Body of pancreas (tissue), 4 donors: Measurements from ENCODE around the gene ADORA2A.

Experiments used
- POLR2A ChIP-seq, 3 donors: fragments of 450-650 bp; IDR thresholded peaks; one replicate each; pipeline ENCODE4 v1.6.1; 2016; ENCODE audit warnings: antibody characterized with exemption in 3 of 3, mild to moderate bottlenecking in 2 of 3
- TF ChIP-seq, protein P1 (sequence below), 7 experiments: fragments of 450-650 bp in 4 of 7; fragments of 200-600 bp in 3 of 7; sonication (generic) in 3 of 7; IDR thresholded peaks; one replicate each; pipeline ENCODE4 v1.5.1; 2016 to 2019; ENCODE audit warnings: antibody characterized with exemption in 7 of 7

DNA sequence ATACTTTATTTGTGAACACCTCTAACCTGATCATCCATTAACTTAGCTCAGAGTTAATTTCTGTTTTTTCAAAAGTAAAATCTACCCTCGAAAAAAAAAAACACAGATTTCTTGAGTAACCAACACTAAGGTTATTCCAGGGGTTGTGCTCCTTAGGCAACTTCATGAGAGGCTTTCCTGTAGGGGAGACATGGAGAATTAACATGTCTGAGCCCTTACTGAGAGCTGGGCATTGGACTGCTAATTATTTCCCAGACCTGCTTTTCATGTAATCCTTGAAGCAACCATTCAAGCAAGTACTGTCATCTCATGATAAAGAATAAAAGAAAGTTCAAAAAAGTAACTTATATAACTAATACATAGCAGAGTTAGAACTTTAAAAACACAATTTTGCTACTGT, 54.2 kb downstream of the ADORA2A start:
- TF ChIP-seq, protein P1, sequence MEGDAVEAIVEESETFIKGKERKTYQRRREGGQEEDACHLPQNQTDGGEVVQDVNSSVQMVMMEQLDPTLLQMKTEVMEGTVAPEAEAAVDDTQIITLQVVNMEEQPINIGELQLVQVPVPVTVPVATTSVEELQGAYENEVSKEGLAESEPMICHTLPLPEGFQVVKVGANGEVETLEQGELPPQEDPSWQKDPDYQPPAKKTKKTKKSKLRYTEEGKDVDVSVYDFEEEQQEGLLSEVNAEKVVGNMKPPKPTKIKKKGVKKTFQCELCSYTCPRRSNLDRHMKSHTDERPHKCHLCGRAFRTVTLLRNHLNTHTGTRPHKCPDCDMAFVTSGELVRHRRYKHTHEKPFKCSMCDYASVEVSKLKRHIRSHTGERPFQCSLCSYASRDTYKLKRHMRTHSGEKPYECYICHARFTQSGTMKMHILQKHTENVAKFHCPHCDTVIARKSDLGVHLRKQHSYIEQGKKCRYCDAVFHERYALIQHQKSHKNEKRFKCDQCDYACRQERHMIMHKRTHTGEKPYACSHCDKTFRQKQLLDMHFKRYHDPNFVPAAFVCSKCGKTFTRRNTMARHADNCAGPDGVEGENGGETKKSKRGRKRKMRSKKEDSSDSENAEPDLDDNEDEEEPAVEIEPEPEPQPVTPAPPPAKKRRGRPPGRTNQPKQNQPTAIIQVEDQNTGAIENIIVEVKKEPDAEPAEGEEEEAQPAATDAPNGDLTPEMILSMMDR (IDR thresholded peaks at IDR 0.05), result no peak
- no peak for TF ChIP-seq POLR2A (IDR thresholded peaks at IDR 0.05)
